PC-3 (cell line): ENCODE measurements around the gene TCTN2.

Experiments
- EZH2 ChIP-seq: fragments of 300-600 bp; sonication (generic); IDR thresholded peaks from one replicate; pipeline ENCODE4 v1.6.1; 2017; ENCODE audit warnings: antibody characterized with exemption, mild to moderate bottlenecking, low read length; ENCODE audit not compliant: unreplicated experiment
- EZH2phosphoT487 ChIP-seq: fragments of 300-600 bp; sonication (generic); IDR thresholded peaks from 2 replicates; pipeline ENCODE4 v1.6.1; 2018; ENCODE audit warnings: mild to moderate bottlenecking, antibody characterized with exemption, low read length, borderline replicate concordance
- TF ChIP-seq, protein P1 (sequence below): fragments of 300-600 bp; sonication (generic); conservative IDR thresholded peaks from 2 replicates; pipeline ENCODE4 v1.5.1; 2017; ENCODE audit warnings: antibody characterized with exemption, low read depth, mild to moderate bottlenecking, low read length

DNA sequence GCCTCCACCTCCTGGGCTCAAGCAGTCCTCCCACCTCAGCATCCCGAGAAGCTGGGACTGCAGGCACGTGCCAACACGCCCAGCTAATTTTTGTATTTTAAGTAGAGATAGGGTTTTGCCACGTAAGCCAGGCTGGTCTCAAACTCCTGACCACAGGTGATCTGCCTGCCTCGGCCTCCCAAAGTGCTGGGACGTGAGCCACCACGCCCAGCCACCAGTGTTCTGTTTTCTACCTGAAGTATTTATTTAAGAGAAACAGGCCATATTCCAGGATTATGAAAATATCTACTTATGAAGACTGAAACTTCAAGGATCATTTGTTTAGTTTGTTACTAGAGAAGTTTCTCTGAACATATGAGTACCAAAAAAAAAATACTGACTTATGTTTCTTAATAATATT lies 27.0 kb upstream of the TCTN2 start:
- TF ChIP-seq, protein P1, sequence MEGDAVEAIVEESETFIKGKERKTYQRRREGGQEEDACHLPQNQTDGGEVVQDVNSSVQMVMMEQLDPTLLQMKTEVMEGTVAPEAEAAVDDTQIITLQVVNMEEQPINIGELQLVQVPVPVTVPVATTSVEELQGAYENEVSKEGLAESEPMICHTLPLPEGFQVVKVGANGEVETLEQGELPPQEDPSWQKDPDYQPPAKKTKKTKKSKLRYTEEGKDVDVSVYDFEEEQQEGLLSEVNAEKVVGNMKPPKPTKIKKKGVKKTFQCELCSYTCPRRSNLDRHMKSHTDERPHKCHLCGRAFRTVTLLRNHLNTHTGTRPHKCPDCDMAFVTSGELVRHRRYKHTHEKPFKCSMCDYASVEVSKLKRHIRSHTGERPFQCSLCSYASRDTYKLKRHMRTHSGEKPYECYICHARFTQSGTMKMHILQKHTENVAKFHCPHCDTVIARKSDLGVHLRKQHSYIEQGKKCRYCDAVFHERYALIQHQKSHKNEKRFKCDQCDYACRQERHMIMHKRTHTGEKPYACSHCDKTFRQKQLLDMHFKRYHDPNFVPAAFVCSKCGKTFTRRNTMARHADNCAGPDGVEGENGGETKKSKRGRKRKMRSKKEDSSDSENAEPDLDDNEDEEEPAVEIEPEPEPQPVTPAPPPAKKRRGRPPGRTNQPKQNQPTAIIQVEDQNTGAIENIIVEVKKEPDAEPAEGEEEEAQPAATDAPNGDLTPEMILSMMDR: no peak
- TF ChIP-seq EZH2phosphoT487 (no peak), EZH2 (no peak)
